ENCODE data around the gene USH1C.

The USH1C gene

GRCh38 chr11:17471501-17471900 is 72.7 kb downstream of the USH1C start:
- no peak for DNase-seq (ENCODE audit: low spot score)

- DNase-seq (ENCODE audit: low spot score) = no peak
Measured at GRCh38 chr11:17469998-17470397, 74.2 kb downstream of the USH1C start.

GRCh38 chr11:17468122-17468521 is 76.1 kb downstream of the USH1C start:
- no peak for DNase-seq (ENCODE audit: low spot score)

- no peak for DNase-seq (ENCODE audit: low spot score)
Measured at GRCh38 chr11:17463546-17464174, 80.6 kb downstream of the USH1C start.

- DNase-seq (ENCODE audit: low spot score) = no peak
Measured at GRCh38 chr11:17462940-17463339, 81.3 kb downstream of the USH1C start.

- no peak for DNase-seq (ENCODE audit: low spot score)
Measured at GRCh38 chr11:17460406-17460805, 83.8 kb downstream of the USH1C start.

GRCh38 chr11:17459236-17459896 is 84.8 kb downstream of the USH1C start:
- DNase-seq (ENCODE audit: low spot score) = no peak

- no peak for DNase-seq (ENCODE audit: low spot score)
Measured at GRCh38 chr11:17458268-17458667, 85.9 kb downstream of the USH1C start.

GRCh38 chr11:17457396-17458173 is 86.6 kb downstream of the USH1C start:
- no peak for DNase-seq (ENCODE audit: low spot score)

- no peak for DNase-seq (ENCODE audit: low spot score)
Measured at GRCh38 chr11:17452668-17453067, 91.5 kb downstream of the USH1C start.

- DNase-seq (ENCODE audit: low spot score) = no peak
Measured at GRCh38 chr11:17449158-17449557, 95.1 kb downstream of the USH1C start.

GRCh38 chr11:17446482-17446881 is 97.7 kb downstream of the USH1C start:
- no peak for DNase-seq (ENCODE audit: low spot score)

GRCh38 chr11:17445240-17445795 is 98.9 kb downstream of the USH1C start:
- DNase-seq (ENCODE audit: low spot score) = no peak

- no peak for DNase-seq (ENCODE audit: low spot score)
Measured at GRCh38 chr11:17443926-17444690, 100.1 kb downstream of the USH1C start.
